A549 (cell line): Measurements from ENCODE around the gene SCARB1. TPM values are rescaled to one million over a fixed set of nuclear protein-coding genes. Genes with fewer than 3 reads are reported as not detected.

Experiments
- ATAC-seq, 2 experiments: fragments of 200-7000 bp in 1 of 2; fragments of >200 bp in 1 of 2; cut with Nextera tagmentation in 1 of 2; cut with Tn5 transposase in 1 of 2; 3 replicates each; pipeline versions ENCODE4 v1.8.0 to v1.9.1; 2018 to 2020; ENCODE audit warnings: mild to moderate bottlenecking in 1 of 2, moderate library complexity in 1 of 2
- CTCF ChIA-PET: fragments of 300-600 bp; sonication (Branson Sonifier 250); formaldehyde crosslinking; extraction: SDS; loops from one replicate; lab custom pipeline; 2021; ENCODE audit warnings: antibody characterized with exemption, inconsistent platforms; lab: Yijun Ruan, JAX
- POLR2A ChIA-PET: fragments of 350-600 bp; formaldehyde crosslinking; extraction: SDS; loops from one replicate; lab custom pipeline; 2021; ENCODE audit warnings: antibody characterized with exemption, inconsistent platforms; lab: Yijun Ruan, JAX
- DNase-seq, 2 experiments: peaks; one replicate each; pipeline versions ENCODE4 v3.0.0 to v3.0.0-alpha.2; 2011 to 2016; ENCODE audit warnings: low read depth in 1 of 2, low spot score in 1 of 2
- FAIRE-seq: peaks from 2 replicates; lab custom pipeline; 2011; peaks lifted over from hg19 to GRCh38; lab: Jason Lieb, UNC
- H3K27ac ChIP-seq, 2 experiments: fragments of >200 bp; sonication (Bioruptor Twin); formaldehyde crosslinking; 3 replicates each; pipeline ENCODE4 v1.5.1; 2016 to 2017
- H3K4me1 ChIP-seq: fragments of >200 bp; sonication (Bioruptor Twin); formaldehyde crosslinking; 3 replicates; pipeline ENCODE4 v1.6.1; 2016
- H3K4me2 ChIP-seq: fragments of >200 bp; sonication (Bioruptor Twin); formaldehyde crosslinking; 3 replicates; pipeline ENCODE4 v1.6.1; 2016
- H3K4me3 ChIP-seq: fragments of >200 bp; sonication (Bioruptor Twin); formaldehyde crosslinking; 3 replicates; pipeline ENCODE4 v1.5.1; 2016
- H3K9me3 ChIP-seq: fragments of >200 bp; sonication (Bioruptor Twin); formaldehyde crosslinking; 3 replicates; pipeline ENCODE4 v1.6.1; 2016
- BHLHE40 ChIP-seq: IDR thresholded peaks from 2 replicates; pipeline ENCODE4 v1.6.1; 2012; ENCODE audit warnings: low read depth, low read length, inconsistent platforms
- CEBPB ChIP-seq, 2 experiments: fragments of >200 bp in 1 of 2; sonication (Bioruptor Twin) in 1 of 2; formaldehyde crosslinking in 1 of 2; IDR thresholded peaks; 2 replicates each; pipeline ENCODE4 v1.6.1; 2012 to 2016
- CHD2 ChIP-seq: fragments of 150-350 bp; IDR thresholded peaks from 2 replicates; pipeline ENCODE4 v1.6.1; 2014; ENCODE audit warnings: low read length; ENCODE audit not compliant: partially characterized antibody
- ESRRA ChIP-seq: fragments of 150-350 bp; IDR thresholded peaks from 2 replicates; pipeline ENCODE4 v1.6.1; 2014; ENCODE audit warnings: mild to moderate bottlenecking, low read length, borderline replicate concordance
- FOSL2 ChIP-seq, 2 experiments: fragments of 450-650 bp in 1 of 2; fragments of >200 bp in 1 of 2; sonication (Bioruptor Twin) in 1 of 2; formaldehyde crosslinking; IDR thresholded peaks; 2 replicates each; pipeline versions ENCODE4 v1.5.0 to v1.6.1; 2016 to 2020; ENCODE audit warnings: mild to moderate bottlenecking in 1 of 2, moderate library complexity in 1 of 2
- HDAC2 ChIP-seq: fragments of 200-600 bp; sonication (generic); IDR thresholded peaks from 2 replicates; pipeline ENCODE4 v1.6.1; 2016
- HOXA7 ChIP-seq: fragments of 250-450 bp; sonication (Bioruptor Pico); IDR thresholded peaks from 2 replicates; pipeline ENCODE4 v1.5.0; 2020; ENCODE audit warnings: mild to moderate bottlenecking, moderate library complexity
- JUN ChIP-seq, 2 experiments: fragments of >200 bp; sonication (Bioruptor Twin); formaldehyde crosslinking; IDR thresholded peaks; 2 replicates in 1 of 2; 3 replicates in 1 of 2; pipeline ENCODE4 v1.6.1; 2016 to 2017
- KDM1A ChIP-seq: fragments of 200-600 bp; sonication (generic); IDR thresholded peaks from 2 replicates; pipeline ENCODE4 v1.6.1; 2016; ENCODE audit warnings: low read depth, mild to moderate bottlenecking
- MYC ChIP-seq: IDR thresholded peaks from 2 replicates; pipeline ENCODE4 v1.6.1; 2012; ENCODE audit warnings: mild to moderate bottlenecking, inconsistent platforms, low read length, improper control_type of control experiment, borderline replicate concordance
- NPAS2 ChIP-seq: fragments of 250-450 bp; sonication (Bioruptor Pico); IDR thresholded peaks from 2 replicates; pipeline ENCODE4 v1.8.0; 2022; ENCODE audit warnings: mild to moderate bottlenecking, moderate library complexity, borderline replicate concordance
- POLR2A ChIP-seq: IDR thresholded peaks from 2 replicates; pipeline ENCODE4 v1.6.1; 2012; ENCODE audit warnings: mild to moderate bottlenecking, low read length
- POLR2AphosphoS2 ChIP-seq: conservative IDR thresholded peaks from 2 replicates; pipeline ENCODE4 v1.6.1; 2012; ENCODE audit warnings: low read length, improper control_type of control experiment, inconsistent platforms
- RAD21 ChIP-seq, 2 experiments: fragments of >200 bp in 1 of 2; sonication (Bioruptor Twin) in 1 of 2; formaldehyde crosslinking in 1 of 2; IDR thresholded peaks in 1 of 2; conservative IDR thresholded peaks in 1 of 2; 2 replicates in 1 of 2; 3 replicates in 1 of 2; pipeline ENCODE4 v1.6.1; 2012 to 2018; ENCODE audit warnings: inconsistent platforms in 1 of 2
- RARB ChIP-seq: fragments of 250-450 bp; sonication (Bioruptor Pico); IDR thresholded peaks from 2 replicates; pipeline ENCODE4 v1.8.0; 2021; ENCODE audit warnings: mild to moderate bottlenecking, moderate library complexity
- RCOR1 ChIP-seq: fragments of 150-350 bp; IDR thresholded peaks from 2 replicates; pipeline ENCODE4 v1.6.1; 2014; ENCODE audit warnings: antibody characterized with exemption, low read length, low read depth
- SMC3 ChIP-seq: fragments of >200 bp; sonication (Bioruptor Twin); formaldehyde crosslinking; IDR thresholded peaks from 3 replicates; pipeline ENCODE4 v1.6.1; 2018; ENCODE audit warnings: inconsistent platforms
- TFCP2L1 ChIP-seq: fragments of 250-450 bp; sonication (Bioruptor Pico); IDR thresholded peaks from 2 replicates; pipeline ENCODE4 v1.5.0; 2021; ENCODE audit warnings: mild to moderate bottlenecking
- ZC3H11A ChIP-seq: fragments of 450-650 bp; IDR thresholded peaks from 2 replicates; pipeline ENCODE4 v1.6.1; 2014; ENCODE audit warnings: antibody characterized with exemption, mild to moderate bottlenecking
- ZNF302 ChIP-seq: fragments of 250-450 bp; sonication (Bioruptor Pico); IDR thresholded peaks from 2 replicates; pipeline ENCODE4 v1.9.0; 2021; ENCODE audit warnings: inconsistent platforms, mild to moderate bottlenecking, moderate library complexity
- ZSCAN20 ChIP-seq: fragments of 250-450 bp; sonication (Bioruptor Pico); IDR thresholded peaks from 2 replicates; pipeline ENCODE4 v1.8.0; 2022; ENCODE audit warnings: mild to moderate bottlenecking, moderate library complexity
- WGBS: methylation state at CpG from one replicate; pipeline ENCODE4 v1.1.6; 2017; ENCODE audit errors: missing lambda C conversion rate; 5-methylcytosine and 5-hydroxymethylcytosine counted together
- polyA plus RNA-seq, 4 experiments: library from polyadenylated mRNA; depleted of rRNA in 3 of 4; stranded (reverse); fragments of >200 nt; fragmentation: RNase III in 1 of 4; extraction: RNeasy Plus Mini Kit Qiagen cat#74134 plus additional on column Dnase treatment in 1 of 4; gene quantifications; 2 replicates in 3 of 4; 3 replicates in 1 of 4; pipeline ENCODE4 v1.2.3, GENCODE V29; 2011 to 2017
- TF ChIP-seq, protein P1 (sequence below): IDR thresholded peaks from 2 replicates; pipeline ENCODE4 v1.6.1; 2012
- TF ChIP-seq, protein P2 (sequence below): fragments of >200 bp; sonication (Bioruptor Twin); formaldehyde crosslinking; IDR thresholded peaks from 3 replicates; pipeline ENCODE4 v1.6.1; 2016
- TF ChIP-seq, protein P3 (sequence below): fragments of >200 bp; sonication (Bioruptor Twin); formaldehyde crosslinking; IDR thresholded peaks from 3 replicates; pipeline ENCODE4 v1.5.1; 2016

The SCARB1 gene
- polyA plus RNA-seq, 2 of the 4 experiments (the other 2 are of a cell fraction) = 81.1 to 154 TPM

DNA sequence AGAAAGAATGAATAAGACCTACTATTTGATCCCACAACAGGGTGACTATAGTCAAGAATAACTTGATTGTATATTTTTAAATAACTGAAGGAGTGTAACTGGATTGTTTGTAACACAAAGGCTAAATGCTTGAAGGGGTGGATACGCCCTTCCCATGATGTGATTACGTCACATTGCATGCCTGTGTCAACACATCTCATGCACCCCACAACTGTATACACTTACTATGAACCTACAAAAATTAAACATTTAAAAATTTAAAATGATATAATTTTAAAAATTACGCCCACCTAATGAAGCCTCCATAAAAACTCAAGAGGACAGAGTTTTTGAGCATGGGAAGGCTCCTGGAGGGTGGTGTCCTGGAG lies 94.5 kb downstream of the SCARB1 start:
- H3K9me3 ChIP-seq = peaks cover 18% of the 10 kb centered on the region
- POLR2A ChIA-PET = interaction anchor here (0.6 kb wide), 1 partner anchor 797 kb away, joined by 4 read pairs; the partner anchor contains the start of gene CCDC92
- H3K27ac ChIP-seq = peak overlapping the region; percentile 70 to 86
- peak overlapping the region; percentile 65 for H3K4me2 ChIP-seq
- CTCF ChIA-PET = interaction anchor here (0.9 to 10.5 kb wide), 9 partner anchors 88 to 736 kb away, joined by 3 to 93 read pairs (median 6); no protein-coding TSS in a partner anchor
- ATAC-seq (no peak), DNase-seq (peak in 1 of 2 experiments; percentile 42), FAIRE-seq (no peak)
- 30% methylated on average over 3 of the region's 3 CpGs for WGBS
- H3K4me1 ChIP-seq = peaks cover 44% of the 10 kb centered on the region
- TF ChIP-seq ZNF302 (no peak), POLR2A (no peak), CHD2 (no peak), TFCP2L1 (CRISPR knock-in tag) (no peak), POLR2AphosphoS2 (no peak), CEBPB (IDR thresholded peaks at IDR 0.05) (peak; percentile 17 to 27; a peak in 2 of 4 replicates)
- no peak overlapping the region for H3K4me3 ChIP-seq

DNA sequence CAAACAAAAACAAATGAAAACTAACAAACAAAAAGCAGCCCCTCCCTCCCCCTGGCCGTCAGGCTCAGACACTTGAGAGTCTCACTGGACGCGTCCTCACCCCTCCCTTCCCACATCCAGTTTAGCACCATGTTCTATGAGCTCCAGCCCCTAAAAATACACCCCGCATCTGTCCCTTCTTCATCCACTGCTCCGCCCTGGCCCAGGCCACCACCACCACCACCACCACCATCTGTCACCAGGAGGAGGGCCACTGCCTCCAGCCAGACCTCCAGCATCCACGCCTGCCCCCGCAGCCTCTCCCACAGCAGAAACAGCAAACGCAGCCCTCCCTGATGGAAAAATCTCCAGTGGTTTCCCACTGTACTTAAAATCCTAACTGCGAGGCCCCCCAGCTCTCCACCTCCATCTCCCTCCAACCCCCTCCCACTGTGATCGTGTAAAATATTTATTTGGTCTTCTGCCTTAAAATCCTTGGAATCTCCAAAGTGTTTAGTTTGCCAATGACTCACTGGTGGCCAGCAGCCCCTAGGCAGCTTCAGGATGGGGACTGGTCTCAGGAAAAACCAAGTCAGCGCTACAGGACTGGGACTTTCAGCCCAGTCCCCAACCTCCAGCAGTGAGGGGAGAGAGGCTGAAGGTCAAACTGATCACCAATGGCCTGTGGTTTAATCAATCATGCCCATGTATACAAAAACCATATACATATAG lies 95.1 kb downstream of the SCARB1 start:
- CTCF ChIA-PET = interaction anchor here (0.5 to 10.5 kb wide), 20 partner anchors 15 to 741 kb away, joined by 3 to 101 read pairs (median 5); no protein-coding TSS in a partner anchor
- WGBS = 26% methylated on average over 11 of the region's 11 CpGs
- POLR2A ChIA-PET = interaction anchor here (0.6 kb wide), 1 partner anchor 796 kb away, joined by 4 read pairs; the partner anchor contains the start of gene CCDC92
- FAIRE-seq = no peak
- peaks cover 44% of the 10 kb centered on the region for H3K4me1 ChIP-seq
- H3K27ac ChIP-seq = peak overlapping the region; percentile 70 to 86
- peaks cover 22% of the 10 kb centered on the region for H3K9me3 ChIP-seq
- ATAC-seq = peak; percentile 2 to 11; a peak in 2 of 6 replicates
- TF ChIP-seq NPAS2 (CRISPR knock-in tag) = no peak
- TF ChIP-seq FOSL2 (IDR thresholded peaks at IDR 0.05) = no peak
- TF ChIP-seq FOSL2 (CRISPR knock-in tag; IDR thresholded peaks at IDR 0.05) = peak; percentile 45; the same call in 1 of the 2 replicates
- TF ChIP-seq JUN (IDR thresholded peaks at IDR 0.05) = peak in 1 of 2 experiments; percentile 41; a peak in 1 of 5 replicates
- TF ChIP-seq, protein P1, sequence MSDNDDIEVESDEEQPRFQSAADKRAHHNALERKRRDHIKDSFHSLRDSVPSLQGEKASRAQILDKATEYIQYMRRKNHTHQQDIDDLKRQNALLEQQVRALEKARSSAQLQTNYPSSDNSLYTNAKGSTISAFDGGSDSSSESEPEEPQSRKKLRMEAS = peak; percentile 39; the same call in 1 of the 2 replicates
- TF ChIP-seq, all 56 proteins: peak for 3
- peak in 1 of 2 experiments; percentile 44 for DNase-seq
- Histone ChIP-seq H3K4me3 (no peak overlapping the region), H3K4me2 (peak overlapping the region; percentile 65)

DNA sequence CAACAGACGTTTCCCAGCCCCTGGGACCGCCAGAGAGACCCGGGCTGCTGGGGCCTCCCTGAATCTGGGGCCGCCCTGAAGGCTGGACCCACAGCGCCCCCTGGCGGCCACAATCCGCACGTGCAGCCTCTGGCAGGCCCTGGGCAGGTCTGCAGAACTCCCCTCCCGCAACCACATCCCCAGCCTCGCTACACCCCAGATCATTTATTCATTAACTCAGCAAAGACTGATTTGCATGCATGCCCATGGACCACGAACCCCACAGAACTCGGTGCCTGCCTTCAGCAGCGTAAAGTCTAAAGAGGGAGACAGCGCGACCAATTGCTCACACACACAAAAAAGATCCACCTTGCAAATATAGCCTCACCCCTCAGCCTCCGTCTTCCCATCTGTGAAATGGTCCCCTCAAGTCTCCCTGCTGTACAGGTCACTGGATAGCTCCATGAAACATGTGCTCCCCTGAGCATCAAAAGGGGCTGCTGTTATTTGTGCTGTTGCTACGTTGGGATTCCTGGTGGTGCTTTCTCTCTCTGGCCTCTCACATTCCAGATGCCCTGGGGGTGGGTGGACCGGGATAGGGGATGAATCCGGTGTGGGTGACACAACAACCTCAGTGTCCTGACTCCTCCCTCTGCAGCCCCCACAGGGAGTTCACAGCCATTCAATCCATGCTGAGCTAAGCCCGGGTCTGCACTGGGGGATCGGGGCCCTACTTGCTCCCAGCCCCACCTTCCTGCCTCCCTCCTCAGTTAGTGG lies 96.4 kb downstream of the SCARB1 start:
- Histone ChIP-seq H3K4me1 (peaks cover 42% of the 10 kb centered on the region), H3K27ac (peak overlapping the region; percentile 33 to 86; a peak in 5 of 6 replicates), H3K4me2 (peak overlapping the region; percentile 30; the same call in 1 of the 3 replicates), H3K9me3 (peaks cover 22% of the 10 kb centered on the region), H3K4me3 (no peak overlapping the region)
- ChIA-PET CTCF (interaction anchor here (0.6 to 10.5 kb wide), 61 partner anchors 11 to 1497 kb away, joined by 3 to 101 read pairs (median 4); no protein-coding TSS in a partner anchor), POLR2A (no interaction called here)
- DNase-seq (peak; percentile 80 to 84), FAIRE-seq (no peak), ATAC-seq (peak; percentile 72 to 84)
- TF ChIP-seq BHLHE40 (no peak), MYC (no peak), SMC3 (peak; percentile 98), ESRRA (no peak), POLR2A (no peak), HDAC2 (peak; percentile 71; the same call in 1 of the 2 replicates), ZSCAN20 (CRISPR knock-in tag) (no peak), RAD21 (conservative IDR thresholded peaks at IDR 0.05 in 1 of 2, IDR thresholded peaks at IDR 0.05 in 1 of 2) (peak; percentile 98 to 99), FOSL2 (IDR thresholded peaks at IDR 0.05) (no peak), FOSL2 (CRISPR knock-in tag; IDR thresholded peaks at IDR 0.05) (0 out of 2 replicates have a peak, but pooled peaks have one; percentile 4), KDM1A (peak; percentile 96; the same call in 1 of the 2 replicates), NPAS2 (CRISPR knock-in tag) (no peak), HOXA7 (CRISPR knock-in tag) (no peak), RARB (CRISPR knock-in tag) (no peak), RCOR1 (peak; percentile 87; the same call in 1 of the 2 replicates), ZC3H11A (no peak)
- TF ChIP-seq, protein P2, sequence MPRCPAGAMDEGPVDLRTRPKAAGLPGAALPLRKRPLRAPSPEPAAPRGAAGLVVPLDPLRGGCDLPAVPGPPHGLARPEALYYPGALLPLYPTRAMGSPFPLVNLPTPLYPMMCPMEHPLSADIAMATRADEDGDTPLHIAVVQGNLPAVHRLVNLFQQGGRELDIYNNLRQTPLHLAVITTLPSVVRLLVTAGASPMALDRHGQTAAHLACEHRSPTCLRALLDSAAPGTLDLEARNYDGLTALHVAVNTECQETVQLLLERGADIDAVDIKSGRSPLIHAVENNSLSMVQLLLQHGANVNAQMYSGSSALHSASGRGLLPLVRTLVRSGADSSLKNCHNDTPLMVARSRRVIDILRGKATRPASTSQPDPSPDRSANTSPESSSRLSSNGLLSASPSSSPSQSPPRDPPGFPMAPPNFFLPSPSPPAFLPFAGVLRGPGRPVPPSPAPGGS = no peak
- TF ChIP-seq, protein P3, sequence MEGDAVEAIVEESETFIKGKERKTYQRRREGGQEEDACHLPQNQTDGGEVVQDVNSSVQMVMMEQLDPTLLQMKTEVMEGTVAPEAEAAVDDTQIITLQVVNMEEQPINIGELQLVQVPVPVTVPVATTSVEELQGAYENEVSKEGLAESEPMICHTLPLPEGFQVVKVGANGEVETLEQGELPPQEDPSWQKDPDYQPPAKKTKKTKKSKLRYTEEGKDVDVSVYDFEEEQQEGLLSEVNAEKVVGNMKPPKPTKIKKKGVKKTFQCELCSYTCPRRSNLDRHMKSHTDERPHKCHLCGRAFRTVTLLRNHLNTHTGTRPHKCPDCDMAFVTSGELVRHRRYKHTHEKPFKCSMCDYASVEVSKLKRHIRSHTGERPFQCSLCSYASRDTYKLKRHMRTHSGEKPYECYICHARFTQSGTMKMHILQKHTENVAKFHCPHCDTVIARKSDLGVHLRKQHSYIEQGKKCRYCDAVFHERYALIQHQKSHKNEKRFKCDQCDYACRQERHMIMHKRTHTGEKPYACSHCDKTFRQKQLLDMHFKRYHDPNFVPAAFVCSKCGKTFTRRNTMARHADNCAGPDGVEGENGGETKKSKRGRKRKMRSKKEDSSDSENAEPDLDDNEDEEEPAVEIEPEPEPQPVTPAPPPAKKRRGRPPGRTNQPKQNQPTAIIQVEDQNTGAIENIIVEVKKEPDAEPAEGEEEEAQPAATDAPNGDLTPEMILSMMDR = peak; percentile 97
- TF ChIP-seq, protein P1 = peak; percentile 69; the same call in 1 of the 2 replicates
- 22% methylated on average over 21 of the region's 21 CpGs for WGBS
